Measurements from ENCODE around the gene GPR37.

Gene GPR37

DNA sequence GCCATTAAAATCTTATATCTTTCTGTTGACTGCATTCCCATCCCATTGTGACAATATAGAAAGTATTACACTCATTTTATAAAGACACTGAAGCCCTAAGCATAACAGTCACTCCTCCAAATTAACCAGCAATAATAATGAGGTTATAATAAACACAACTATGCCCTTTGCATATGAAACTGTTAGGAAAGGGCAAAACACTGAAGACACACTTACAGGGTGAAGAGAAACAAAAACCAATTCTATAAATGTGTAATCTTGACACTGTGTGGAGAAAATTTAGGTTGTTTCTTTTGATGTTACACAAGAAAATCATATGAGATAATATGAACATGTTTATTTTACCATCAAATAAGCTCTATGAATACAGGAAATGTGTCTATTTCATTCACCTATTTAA is 14.0 kb upstream of the GPR37 start:
- DNase-seq = no peak

DNA sequence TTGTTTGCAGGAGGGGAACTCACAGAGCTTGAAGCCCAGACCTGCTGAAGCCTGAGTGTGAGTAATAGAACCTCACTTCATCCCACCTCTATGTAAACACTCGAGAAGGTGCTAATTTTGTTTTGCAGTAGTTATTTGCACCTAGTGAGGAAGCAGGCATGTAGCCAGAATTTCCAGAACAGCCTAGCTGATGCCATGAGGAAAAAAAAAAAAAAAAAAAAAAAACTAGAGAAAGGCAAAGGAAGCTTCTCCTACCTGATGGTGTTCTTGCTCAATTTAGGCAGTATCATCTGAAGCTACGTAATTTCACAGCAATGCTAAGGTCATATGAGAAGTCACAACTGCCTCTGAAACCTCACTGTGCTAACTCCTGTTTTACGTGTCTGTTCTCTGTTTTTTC is 13.6 kb upstream of the GPR37 start:
- DNase-seq = no peak

DNA sequence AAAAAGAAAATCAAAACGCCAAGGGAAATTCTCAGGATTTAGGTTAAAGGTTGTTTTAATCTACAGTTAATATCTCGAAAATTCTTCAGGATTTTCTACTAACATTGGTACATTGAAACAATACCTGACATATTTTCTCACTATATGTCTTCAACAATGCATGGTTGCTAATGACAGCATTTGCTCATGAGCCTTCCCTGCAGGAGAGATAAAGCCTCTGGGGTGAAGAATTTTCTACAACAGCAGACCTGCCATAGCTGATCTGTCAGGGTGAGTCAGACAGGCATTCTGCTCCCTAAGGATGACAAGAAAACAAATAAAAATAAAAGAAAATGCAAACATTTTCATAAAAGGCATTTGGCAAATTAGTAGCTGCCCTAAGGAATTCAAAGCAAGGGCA is 11.7 kb upstream of the GPR37 start:
- no peak for DNase-seq

DNA sequence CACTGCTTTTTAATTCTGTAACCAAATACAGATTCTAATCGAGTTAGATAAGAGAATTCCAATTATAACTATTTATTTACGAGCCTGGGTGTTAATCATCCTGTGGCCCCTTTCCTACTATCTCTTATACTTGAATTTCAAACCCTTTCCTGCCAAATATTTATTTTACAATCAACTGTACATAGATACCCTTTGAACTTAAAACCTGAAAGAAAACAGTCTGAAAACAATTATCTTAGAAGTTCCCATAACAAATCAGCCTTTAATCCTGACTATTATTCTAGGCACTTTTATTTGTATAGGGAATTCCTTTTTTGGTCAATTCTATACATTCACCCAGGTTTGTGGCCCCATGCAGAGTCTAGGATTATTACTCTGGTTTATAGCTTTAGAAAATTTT is 10.6 kb upstream of the GPR37 start:
- DNase-seq = no peak

DNA sequence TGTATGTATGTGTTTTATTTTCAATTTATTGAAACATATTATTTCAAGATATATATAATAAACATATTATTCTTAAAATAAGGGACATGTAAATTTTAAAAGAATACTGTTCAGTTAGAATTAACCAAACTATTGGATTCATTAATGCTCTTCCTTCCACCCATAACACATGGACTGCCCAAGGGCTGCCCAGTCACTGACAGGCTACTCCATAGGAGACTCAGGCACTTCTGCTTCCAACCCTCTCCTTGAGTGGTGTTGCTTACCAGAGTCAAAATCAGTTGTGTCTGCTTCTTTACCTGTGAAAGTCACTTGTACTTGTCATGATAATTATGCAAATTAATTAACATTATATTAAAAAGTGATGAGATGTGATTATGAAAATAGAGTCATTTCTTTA is 9.8 kb upstream of the GPR37 start:
- DNase-seq = no peak

DNA sequence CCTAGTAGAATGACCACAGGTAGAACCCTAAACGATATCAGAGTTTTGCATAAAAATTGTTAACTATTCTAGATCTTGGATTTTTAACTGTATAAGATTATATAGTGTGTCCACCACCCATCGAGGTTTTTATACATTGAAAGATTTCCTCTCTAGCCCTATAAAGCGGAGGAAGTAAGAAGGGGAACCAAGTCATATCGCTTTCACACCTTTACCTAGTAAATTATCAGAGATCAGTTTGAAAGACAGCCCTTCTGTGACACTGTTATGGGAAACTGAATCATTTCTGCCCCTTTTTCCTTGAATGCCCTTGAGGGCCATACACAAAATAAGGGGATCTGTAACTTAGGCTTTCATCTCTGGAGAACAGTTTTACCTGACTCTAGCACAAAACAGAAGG is 8.3 kb upstream of the GPR37 start:
- DNase-seq = no peak

DNA sequence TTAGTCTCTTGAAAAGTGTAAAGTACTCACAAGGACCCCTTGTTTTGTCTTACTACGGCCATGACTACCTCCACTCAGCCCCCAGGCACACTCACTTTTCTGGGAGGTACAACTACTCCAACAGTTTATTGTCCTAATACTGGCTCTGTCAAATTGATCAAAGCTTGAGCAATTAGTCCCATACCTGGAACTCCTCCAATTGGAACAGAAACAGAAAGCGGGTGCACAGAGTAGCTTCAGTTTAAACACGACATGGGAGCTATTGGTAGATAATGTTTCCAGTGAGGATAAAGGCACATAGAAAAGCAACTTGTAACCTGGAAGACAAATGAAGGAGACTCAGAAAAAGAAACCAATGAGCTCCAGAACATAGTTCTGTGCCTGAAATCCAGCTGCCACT is 7.7 kb upstream of the GPR37 start:
- DNase-seq = no peak

DNA sequence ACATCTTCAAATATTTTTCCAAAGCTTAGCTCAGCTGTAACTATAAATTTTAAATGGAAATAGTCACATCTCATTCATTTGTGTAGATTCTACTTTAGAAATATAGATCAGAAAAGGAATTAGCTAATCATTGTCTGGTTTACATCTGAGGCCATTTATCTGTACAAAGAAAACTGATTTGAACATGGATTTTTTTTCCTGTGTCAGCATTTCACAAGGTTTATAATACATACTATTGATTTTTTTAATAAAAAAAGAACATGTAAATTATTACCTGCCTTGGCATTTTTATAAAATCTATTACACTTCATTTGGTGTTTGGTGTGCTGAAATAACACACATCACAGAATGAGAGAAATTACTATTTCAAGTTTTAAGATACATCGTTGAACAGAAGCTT is 3.5 kb upstream of the GPR37 start:
- DNase-seq = no peak

DNA sequence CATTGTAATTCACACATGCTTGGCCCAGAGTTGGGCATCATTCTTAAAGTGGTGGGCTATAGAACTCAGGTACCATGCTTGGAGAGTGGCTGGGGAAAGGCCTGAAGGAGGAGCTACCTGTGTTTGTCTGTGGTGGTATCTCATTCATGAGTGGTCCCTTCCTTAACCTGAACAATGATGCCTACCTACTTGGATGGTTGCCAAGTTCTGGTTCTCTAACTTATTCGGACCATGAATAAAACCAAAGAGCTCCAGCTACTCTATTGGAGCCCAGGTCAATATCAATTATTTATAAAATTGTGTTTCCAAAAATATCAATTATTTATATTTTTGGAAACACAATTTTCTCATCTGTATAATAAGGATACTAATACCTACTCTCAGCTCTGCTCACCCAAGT is 2.9 kb upstream of the GPR37 start:
- DNase-seq = no peak

DNA sequence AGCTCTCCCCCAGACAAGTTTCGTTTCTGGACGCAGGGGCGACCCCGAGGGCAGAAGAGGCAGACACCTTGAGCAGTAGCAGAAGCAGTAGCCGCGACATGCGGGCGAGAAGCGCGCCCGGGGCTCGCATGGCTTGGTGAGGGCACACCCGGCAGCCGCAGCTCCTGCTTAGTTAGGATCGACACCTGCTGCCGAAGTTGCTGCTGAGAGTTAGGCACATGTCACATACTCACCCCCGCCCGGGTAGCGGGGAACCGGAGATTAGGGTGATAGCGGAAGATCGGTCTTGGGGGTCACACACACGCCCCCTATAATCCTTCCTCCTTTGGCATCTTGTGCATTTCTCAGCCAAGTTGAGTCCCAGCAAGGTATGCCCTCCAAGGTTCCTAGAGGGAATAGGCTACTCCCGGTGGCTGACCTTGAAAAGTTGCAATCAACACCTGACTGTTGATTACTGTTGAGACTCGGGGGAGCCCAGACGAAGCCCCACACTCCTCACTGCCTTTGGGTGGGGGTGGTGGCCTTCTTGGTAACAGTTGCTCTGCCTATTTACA is 668 bp downstream of the GPR37 start:
- DNase-seq = peak; percentile 5

DNA sequence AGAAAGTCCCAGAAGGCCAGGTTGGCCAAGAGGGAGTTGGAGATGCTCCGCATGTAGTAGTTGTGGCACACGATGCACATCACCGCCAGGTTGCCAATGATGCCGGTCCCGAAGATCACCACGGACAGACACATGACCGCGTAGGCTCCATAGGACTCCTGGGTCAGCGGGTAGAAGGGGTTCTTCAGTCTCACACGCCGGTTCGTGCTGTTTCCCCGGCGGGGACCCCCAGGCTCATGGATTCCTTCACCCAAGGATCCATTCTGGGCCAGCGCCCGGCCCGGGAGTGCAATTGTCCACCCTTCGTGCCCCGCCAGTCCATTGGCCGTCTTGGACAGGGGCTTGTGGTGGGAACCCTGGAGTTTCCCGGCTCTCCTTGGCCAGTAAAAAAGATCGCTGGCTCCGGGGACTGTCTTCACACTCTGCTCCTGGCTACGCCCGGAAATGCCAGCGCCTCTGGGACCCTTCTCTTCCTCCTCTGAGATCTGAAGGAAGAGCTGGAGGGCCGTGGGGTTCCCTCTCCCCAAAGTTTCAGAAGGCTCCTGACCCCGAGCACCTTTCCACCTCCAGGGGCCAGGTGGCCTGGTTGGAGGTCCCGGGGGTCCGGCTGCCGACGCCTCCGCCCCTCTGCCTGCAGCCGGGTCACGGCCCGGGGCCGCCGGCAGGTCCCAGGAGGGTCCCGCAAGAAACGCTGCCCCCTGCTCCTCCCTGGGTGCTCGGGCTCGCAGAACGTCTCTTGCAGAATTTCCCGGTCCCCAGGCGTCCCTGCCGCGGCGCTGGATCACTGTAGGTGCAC is 1.3 kb downstream of the GPR37 start:
- no peak for DNase-seq

DNA sequence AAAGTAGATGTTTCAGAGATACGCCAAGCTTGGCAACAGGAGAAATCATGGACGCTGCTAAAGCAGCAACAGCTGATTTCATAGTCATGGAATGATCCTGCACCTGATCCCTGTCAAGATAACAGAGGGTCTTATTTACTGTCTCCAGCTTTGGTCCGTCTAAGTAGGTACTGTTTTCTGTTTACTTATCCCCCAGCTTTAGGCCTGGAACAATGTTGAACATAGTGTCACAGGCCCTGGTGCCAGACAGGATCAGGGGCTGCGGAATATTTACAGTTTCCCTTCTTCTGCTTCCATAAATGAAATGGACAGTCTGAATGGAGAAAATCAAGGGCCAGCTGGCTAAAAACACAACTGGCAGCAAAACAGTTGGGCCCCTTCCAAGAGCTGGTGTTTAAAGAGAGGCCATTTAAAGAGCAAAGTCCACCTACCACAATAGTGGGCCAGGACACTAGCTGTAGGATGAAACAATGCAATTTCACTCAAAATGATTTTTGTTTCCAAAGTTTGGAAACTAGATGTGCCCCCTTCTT is 2.9 kb downstream of the GPR37 start:
- DNase-seq = no peak

DNA sequence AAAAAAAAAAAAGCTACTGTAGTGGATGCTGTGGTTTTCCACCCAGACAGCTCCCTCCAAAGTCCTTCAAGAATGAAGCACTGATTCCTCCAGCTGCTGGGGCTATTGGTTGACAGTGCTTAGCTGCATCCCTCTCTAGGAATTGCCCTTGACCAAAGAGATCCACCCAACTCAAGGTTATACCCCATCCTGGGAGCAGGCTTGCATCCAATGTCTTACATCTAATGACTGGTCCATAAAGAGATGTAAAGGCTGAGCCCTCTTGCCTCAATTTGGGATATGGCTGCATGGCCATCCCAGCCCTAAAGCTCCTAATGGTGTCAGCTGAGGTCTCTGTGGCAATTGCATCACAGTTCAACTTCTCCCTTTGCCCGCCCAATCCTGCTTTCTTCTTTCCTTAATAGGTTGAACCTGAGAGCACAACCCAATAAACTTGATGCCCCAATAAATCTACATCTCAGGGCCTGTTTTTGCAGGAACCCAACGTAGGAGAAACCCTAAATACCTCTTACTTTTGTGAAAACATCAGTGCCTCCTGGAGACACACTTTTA is 4.4 kb downstream of the GPR37 start:
- DNase-seq = no peak

DNA sequence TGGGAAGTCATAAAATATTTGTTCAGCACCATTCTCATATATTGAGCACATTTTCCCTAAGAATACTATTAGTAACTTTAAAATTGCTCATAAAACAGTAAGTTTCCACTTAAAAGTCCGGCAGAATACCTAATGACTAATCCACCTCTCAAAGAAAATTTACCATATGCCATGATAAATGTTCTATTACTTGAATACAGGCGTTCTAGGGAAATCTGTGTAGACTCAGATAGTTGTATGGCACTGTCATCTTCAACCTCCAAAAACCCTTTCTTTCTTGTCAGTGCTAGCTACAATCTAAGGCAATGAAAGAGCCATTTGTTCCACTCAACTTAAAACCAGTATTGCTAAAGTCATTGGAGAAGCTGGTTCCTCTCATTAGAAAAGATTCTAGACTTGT is 7.3 kb downstream of the GPR37 start:
- no peak for DNase-seq

DNA sequence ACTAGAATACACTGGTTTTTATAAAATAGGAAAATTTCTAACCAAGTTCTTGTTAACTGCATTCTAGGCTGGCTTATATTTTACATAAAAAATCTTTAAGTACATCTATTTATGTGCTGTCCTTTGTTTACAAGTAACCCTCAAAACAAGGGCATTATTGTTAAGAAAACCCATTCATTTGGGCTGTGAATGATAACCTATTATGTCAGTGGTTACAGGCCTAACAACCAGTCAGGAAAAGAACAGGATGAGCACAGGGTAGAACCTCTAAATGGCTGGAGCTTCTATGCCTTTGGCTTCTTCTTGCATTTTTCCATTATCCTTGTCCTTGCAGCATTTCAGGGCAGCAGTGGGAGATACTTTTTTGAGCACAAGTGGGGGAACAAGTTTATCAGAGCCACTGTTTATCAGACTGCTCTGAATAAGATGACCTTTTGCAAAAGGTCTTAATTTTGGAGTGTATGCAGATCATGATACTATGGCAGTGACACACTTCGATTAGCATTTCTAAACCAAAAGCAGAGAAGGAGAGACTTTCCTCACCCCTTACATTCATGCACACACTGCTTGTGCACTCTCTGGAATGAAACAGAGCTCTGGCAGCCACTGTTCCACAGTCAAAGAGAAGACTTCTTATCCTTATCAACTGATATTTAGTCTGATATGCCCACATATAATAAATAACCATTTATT is 10.9 kb downstream of the GPR37 start:
- DNase-seq = no peak

DNA sequence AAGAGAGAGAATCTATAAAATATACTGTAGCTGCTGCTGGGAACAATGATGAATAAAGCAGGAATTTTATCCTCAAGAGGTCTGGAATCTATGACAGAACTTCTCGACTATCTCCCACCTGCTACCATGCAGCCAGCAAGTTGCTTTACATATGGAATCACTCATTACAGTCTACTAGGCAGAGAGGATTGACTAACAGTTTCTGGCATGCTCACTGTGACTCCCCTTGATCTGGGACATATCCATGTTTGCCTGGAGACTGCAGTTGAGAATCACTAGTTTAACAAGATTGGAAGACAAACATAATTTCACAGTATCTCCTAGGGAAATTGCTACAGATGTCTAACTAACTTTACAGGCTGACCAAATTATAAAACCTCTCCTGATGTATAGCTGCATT is 13.3 kb downstream of the GPR37 start:
- DNase-seq = no peak

DNA sequence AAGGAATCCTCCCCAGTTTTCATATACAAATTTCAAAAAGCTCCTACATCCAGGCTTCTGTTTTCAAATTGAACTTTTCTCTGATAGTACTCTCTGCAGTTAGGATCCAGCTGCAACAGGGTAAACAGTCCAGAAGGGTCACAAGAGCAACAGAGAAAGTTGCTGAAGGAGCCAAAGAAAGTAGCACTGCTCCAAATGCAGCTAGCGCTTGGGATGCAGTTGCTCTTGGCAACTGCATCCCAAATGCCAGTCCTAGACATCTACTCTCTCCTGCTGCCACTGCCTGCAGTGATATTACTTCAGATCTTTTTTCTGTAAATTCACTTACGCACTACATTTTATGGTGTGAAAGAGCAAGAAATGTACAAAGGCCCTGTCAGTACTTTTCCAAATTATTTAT is 14.6 kb downstream of the GPR37 start:
- no peak for DNase-seq

DNA sequence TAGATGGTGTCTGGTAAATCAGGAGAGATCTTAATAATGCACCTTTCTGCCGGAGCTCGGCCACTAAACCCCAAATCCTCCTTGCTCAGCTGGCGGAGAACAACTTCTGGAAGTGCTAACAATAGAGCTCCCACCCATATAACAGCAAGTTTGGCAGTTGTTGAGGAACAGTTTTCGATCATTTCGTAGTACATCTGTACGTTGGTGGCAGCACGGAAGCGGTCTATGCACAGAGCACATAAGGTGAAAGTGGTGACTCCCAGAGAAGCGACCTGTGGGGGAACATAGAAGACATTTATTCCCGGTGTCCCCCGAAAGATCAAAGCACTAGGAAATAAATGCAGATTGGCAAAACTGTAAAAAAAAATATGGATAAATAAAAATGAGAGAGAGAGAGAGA is 18.5 kb downstream of the GPR37 start:
- DNase-seq = no peak

DNA sequence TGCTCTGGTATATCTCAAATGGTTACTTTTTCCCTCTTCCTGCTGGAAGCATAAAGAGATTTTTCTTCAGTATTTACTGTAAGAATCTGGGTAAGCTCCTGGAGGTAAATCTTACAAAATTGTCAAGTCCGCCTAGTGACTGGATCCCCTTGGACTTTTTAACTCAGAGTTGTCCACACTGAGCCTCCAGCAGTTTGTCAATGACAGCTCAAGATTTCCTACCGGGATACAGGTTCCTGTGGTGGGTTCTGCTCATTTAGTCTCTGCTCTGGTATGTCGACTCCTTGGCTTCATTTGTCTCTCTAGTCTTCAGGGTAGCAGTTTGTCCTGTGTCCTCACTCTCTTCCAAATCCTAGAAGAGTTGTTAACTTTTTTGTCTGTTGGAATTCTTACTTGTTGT is 27.0 kb downstream of the GPR37 start:
- no peak for DNase-seq

DNA sequence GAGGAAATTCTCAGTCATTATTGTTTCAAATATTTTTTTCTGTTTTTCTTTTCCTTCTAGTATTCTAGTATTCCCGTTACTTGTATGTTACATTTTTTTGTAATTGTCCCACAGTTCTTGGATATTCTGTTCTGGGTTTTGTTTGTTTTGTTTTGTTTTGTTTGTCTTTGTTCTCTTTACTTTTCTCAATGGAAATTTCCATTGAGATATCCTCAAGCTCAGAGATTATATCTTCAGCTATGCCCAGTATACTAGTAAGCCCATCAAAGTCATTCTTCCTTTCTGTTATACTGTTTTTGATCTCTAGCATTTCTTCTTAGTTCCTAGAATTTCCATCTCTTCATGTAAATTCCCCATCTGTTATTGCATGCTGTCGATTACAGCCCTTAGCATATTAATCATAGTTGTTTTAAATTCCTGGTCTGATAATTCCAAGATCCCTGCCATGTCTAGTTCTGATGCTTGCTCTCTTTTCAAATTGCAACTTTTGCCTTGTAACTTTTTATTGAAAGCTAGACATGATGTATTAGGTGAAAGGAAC is 27.8 kb downstream of the GPR37 start:
- DNase-seq = no peak

DNA sequence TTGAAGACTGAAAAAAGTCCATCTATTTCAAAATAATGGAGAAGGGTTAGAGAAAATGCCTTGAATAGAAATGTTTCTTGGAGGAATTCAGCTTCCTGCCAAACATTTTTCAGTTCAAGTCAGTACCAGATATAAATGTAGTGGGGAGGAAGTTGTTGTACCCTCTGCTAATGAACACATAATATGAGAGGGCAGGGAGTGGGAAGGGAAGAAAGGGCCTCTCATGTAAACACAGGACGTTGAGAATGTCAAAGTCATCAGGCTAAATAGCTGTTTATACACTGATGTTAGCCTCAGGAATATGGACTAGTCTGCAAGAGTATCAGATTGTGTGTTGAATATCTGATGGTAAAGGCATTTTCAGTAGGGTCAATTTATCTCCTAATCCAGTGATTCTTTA is 37.0 kb downstream of the GPR37 start:
- DNase-seq = no peak

DNA sequence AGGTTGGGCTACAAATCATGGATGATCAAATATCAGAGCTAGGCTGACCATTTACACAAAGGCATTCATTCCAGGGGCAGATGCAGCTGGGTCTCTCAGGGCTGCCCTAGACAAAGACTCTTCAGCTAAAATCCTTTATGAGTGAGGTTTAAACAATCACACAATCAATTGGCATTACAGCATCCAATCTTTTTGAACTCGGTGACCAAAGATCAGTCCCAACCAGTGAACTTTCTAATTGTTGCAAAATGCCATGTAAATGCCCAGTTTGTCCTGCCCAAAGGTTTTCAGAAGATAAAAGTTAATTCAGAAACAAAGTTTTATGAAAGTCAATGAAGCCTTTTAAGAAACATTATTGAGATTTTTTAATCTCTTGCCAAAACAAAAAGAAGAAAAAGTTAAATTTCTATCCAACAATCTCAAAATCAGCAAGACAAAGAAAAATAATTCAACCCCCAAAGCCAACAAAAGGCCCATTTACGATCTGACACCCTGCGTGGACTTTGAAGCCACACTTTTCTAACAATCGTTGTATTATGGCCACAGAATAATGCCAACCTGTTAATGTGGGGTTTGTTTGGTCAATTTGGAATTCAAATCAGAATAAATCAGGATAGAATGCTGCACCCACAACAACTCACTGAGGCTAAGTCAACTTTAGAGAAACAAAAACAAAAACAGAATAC is 40.9 kb downstream of the GPR37 start:
- DNase-seq = no peak

DNA sequence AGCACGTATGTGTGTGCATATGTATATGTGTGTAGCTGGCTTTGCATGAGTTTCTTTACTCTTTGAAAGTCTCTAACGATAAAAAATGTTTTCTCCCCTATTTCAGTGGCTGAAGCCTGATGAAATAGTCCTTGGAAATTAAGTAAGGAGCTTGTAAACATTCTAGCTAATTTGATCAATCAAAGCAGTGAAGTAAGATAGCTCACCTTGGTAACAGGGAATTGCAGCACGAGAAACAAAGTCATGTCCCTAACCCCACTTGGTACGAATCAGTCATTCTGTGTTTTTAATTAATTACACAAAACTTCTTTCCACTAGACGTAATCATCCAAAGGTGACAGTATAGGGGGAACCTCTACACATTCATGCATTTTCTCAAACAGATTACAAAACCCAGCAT is 41.5 kb downstream of the GPR37 start:
- no peak for DNase-seq
